Measurements from ENCODE around the gene WDR64. TPM values are rescaled to one million over a fixed set of nuclear protein-coding genes. Genes with fewer than 3 reads are reported as not detected.

WDR64 gene
- total RNA-seq, 1 donor from 2014 or later: not detected

DNA sequence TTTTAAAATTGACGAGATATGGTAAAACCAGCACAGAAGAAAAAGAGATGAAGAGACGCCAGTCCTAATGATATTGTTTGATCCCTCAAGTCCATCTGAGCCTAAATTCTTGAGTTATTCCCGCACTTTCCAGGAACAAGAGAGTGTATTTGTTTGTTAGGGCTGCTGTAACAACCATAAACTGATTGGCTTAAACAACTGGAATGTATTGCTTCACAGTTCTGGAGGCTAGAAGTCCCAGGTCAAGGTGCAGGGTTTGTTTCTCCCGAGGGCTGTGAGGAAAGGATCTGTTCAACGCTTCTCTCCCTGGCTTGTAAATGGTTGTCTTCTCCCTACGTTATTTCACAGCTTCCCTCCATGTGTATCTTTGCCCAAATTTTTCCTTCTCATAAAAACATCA lies 188.1 kb downstream of the WDR64 start:
- no peak for DNase-seq
- no peak for ATAC-seq
- intact Hi-C loops (cut with micrococcal nuclease): loop anchor here (10.0 kb wide), 2 partner anchors 225 to 315 kb away; no protein-coding TSS in a partner anchor

DNA sequence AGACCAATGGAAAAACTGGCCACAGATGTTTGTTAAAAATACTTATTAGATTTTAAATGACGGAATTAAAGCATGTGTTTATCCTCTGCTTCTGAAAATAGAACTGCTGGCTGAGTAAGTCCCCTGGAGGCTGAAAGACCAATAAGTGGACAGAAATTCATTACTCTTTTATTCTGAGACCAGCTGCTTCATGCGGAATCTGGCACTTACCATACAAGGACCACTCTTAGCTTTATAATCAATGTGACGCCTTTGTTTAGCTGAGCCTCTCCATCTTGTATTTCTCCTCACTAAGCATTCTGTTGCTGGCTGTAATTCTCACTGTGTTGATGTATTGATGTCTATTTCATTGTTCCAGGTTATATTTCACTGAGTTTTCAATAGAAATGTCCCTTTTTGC lies 189.6 kb downstream of the WDR64 start:
- ATAC-seq (no peak), DNase-seq (no peak)
- intact Hi-C loops (cut with micrococcal nuclease): loop anchor here (10.0 kb wide), 2 partner anchors 227 to 317 kb away; no protein-coding TSS in a partner anchor

DNA sequence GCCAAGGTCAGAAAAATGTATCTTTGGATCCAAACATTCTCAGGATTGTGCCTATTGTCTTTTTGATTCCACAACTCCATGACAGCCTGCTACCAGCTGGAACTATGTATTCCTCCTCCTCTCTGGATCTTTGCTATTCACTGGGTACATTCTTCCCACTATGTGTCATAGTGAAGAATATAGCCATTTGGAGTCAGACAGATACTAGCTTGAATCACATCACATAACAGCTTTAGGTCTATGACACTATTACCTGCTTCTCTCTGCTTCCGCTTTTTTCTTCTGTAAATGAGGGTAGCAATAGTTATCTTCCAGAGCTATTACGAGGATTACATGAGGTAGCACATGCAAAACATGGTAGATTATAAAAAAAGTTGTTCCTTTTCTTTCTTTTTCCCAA lies 190.5 kb downstream of the WDR64 start:
- no peak for DNase-seq
- intact Hi-C loops (cut with micrococcal nuclease): loop anchor here (10.0 kb wide), 2 partner anchors 228 to 318 kb away; no protein-coding TSS in a partner anchor
- peak; percentile 94 for ATAC-seq

DNA sequence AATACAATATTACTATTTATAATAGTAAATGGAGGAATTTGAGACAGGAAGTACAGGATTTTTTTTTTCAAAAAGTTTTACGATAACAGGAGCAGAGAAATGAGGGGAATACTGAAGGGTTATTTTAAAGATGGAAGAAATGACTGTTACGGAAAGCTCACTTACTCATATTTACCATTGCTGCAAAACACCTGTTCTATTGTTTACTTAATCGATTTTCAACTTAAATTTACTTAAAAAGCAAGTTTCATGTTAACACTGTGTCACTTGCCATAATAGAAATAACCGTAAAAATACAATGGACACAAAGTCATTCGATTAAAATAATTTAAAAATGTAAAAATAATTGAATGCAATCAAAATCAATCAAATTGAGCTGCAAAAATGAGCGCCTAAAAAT lies 192.5 kb downstream of the WDR64 start:
- intact Hi-C loops (cut with micrococcal nuclease): loop anchor here (10.0 kb wide), 2 partner anchors 230 to 320 kb away; no protein-coding TSS in a partner anchor
- no peak for ATAC-seq

DNA sequence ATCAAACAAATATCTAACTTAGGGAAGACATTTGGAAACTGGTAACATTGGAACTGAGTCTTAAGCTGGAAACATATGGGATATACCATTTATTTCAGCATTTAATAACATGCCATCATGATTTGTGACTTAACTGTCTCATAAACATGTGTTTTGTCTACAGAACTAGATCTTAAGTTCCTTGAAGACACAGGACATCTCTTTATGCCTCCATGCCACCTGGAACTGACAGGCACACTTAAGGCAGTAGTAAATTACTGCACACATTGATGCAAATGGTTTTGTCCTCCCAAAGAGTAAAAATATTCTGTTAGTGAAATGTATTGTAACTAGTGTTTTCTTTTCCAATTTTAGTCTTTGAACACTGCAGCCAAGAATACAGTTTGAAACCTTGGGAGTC lies 194.3 kb downstream of the WDR64 start:
- intact Hi-C loops (cut with micrococcal nuclease): loop anchor here (10.0 kb wide), 2 partner anchors 232 to 322 kb away; no protein-coding TSS in a partner anchor

More for the DNA sequence above, 192.5 kb downstream of the WDR64 start:
- DNase-seq: no peak

DNA sequence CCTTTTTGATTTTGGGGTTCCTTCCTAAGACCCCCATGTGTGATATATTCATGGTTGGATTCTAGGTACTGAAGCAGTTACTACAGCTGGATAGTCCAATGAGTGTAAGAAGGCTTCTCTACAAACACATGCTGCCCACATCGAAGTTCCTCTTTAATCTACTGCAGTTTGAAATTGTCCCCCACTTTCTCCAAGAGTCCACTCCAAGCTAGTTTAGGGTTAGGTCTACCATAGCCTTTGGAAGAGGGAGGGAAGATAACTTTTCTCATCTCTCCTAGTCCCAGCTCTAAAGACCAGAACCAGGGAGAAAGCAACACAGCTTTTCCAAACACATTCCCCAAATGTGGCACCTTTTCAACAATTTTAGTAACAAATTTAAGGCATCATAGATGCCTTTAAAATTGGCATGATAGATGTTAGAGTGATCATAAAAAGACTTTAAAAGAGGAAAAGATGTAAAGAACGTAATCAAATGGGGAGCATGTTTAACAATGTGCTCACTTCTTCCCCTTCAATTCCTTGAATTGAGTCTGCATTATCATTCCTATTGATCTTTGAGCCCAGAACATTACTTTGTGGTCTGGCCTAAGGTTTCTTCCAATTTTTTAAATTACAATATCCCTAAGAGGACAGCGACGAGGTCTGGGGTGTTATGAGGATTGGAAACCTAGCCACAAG lies 194.9 kb downstream of the WDR64 start:
- ATAC-seq (no peak), DNase-seq (no peak)
- intact Hi-C loops (cut with micrococcal nuclease): loop anchor here (10.0 kb wide), 2 partner anchors 232 to 322 kb away; no protein-coding TSS in a partner anchor

More for the DNA sequence above, 194.3 kb downstream of the WDR64 start:
- ATAC-seq (no peak), DNase-seq (no peak)

DNA sequence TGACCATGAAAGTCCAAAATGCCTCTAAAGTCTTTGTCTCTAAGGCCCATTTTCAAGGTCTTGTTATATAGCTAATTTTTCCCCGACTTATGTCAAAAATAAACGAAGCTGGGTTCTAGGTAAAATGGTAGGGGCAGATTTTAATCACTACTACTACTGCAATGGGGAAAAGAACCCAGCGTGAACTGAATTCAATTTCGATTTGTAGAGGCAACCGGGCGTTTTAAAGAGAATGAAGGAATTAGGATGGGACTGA lies 195.4 kb downstream of the WDR64 start:
- ATAC-seq (no peak), DNase-seq (no peak)
- intact Hi-C loops (cut with micrococcal nuclease): loop anchor here (10.0 kb wide), 2 partner anchors 233 to 323 kb away; no protein-coding TSS in a partner anchor

DNA sequence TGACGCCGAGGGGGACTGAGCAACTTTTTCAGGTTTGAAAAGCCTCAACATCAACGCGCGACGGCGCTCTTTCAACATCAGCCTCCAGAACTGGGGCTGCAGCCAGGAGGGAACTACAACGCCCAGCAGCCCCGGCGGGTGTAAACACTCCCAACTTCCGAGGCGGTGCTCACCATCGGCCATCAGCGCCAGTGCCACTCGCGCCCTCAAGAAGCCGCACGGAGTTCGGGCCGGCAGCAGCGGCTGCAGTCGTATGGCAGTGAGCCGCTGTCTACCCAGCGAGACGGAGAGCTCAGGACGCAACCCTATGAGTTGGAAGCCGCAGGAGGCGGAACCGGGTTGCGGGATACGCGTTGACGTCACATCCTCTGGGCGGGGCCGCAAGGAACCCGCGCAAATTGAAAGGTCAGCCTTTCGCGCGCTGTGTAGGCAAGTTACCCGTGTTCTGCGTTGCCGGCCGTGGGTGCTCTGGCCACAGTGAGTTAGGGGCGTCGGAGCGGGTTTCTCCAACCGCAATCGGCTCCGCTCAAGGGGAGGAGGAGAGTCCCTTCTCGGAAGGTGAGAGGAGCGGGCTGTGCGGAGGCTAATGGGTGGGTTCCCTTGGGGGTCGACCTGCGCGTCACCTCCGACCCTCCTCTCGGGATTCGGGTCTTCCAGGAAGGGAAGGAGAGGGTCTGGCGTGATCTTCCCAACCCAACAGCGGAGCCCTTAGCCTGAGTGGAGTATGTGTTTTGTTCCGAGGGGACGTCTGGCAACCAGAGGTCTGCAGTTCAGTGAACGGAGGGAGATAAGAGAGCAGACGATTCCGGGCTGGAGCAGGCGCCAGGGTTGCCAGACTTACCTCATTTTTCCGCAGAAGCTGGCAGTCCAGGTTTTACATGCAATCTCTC lies 196.0 kb downstream of the WDR64 start, which contains the start of gene EXO1:
EXO1 (plus strand) TSS at position 409 of the 890 bp plus-strand sequence. CDS start 2,222 bp downstream, outside the sequence.
- DNase-seq (peak; percentile 90), ATAC-seq (peak; percentile 99)
- intact Hi-C loops (cut with micrococcal nuclease): loop anchor here (10.0 kb wide), 2 partner anchors 233 to 323 kb away; no protein-coding TSS in a partner anchor

DNA sequence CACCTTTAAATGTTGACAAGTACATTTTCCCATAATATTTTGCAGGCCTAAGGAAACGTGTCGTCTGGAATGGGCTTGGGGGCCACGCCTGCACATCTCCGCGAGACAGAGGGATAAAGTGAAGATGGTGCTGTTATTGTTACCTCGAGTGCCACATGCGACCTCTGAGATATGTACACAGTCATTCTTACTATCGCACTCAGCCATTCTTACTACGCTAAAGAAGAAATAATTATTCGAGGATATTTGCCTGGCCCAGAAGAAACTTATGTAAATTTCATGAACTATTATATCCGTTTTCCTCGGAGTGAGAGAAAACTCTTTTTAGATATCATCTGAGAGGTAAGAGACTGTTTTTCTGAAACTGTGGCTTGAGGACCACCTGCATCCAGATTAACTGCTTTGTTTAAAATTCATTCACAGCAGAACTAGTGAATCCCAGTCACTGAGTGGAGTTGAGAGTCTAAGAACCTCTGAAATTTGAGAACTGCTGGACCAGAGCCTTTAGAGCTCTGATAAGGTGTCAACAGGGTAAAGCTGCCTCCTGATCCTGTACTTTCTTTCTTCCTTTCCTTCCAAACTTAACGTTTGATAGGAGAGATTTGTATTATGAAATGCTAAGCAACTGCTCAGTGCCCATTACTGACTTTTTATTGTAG lies 196.7 kb downstream of the WDR64 start:
- DNase-seq (no peak), ATAC-seq (no peak)
- intact Hi-C loops (cut with micrococcal nuclease): loop anchor here (10.0 kb wide), 2 partner anchors 234 to 324 kb away; no protein-coding TSS in a partner anchor

DNA sequence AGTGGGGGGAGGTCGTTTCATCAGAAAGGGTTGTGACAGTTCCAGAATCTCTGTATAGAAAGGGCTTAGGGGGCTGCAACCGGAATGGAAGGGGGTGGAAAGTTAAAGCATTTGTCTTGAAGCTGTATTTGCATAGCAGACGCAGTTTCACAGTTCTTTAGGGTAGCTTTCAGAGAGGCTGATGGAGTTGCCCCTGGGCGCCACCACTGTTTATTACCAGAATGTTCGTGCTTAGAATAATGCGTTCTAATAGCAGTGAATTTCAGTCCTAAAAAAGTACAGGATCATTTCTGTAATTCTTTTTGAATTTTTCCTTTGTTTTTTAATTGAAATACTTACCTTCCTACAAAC lies 197.2 kb downstream of the WDR64 start:
- intact Hi-C loops (cut with micrococcal nuclease): loop anchor here (10.0 kb wide), 2 partner anchors 235 to 325 kb away; no protein-coding TSS in a partner anchor
- DNase-seq (no peak), ATAC-seq (no peak)

Other genes starting within 250 kb of the WDR64 start
- gene FH, start 132.5 kb upstream of the WDR64 start, total RNA-seq: 242 TPM
- 0.22 TPM for gene KMO, start 119.9 kb upstream of the WDR64 start, total RNA-seq
- gene CHML, start 11.9 kb upstream of the WDR64 start, total RNA-seq: 6.0 TPM
- 4.3 TPM for gene OPN3, start 11.9 kb upstream of the WDR64 start, total RNA-seq
- 0.35 TPM for gene EXO1, start 195.9 kb downstream of the WDR64 start, total RNA-seq

All from left ventricle myocardium superior (tissue), 1 donor.